DOHH2 (cell line): ENCODE measurements around the gene POFUT1.
"Not testable (repeated sequence)": the region's sequence is repeated elsewhere in the genome, so short reads cannot be mapped to it uniquely, and the experiment has no call there.

Experiments used
- H3F3A ChIP-seq: fragments of 200-600 bp; sonication (generic), shearing (Covaris generic); 2 replicates; pipeline ENCODE4 v1.6.0; 2016; ENCODE audit warnings: antibody characterized with exemption, mild to moderate bottlenecking; ENCODE audit not compliant: control insufficient read depth, insufficient read depth
- H3K27ac ChIP-seq: fragments of 200-600 bp; sonication (generic); 2 replicates; pipeline ENCODE4 v1.5.1; 2014; ENCODE audit warnings: low read depth, mild to moderate bottlenecking, low read length, moderate library complexity
- H3K27me3 ChIP-seq: fragments of 200-600 bp; sonication (generic); 2 replicates; pipeline ENCODE4 v1.6.1; 2014; ENCODE audit warnings: mild to moderate bottlenecking, low read length, mixed read lengths; ENCODE audit not compliant: control insufficient read depth
- H3K36me3 ChIP-seq: fragments of 200-600 bp; sonication (generic); 2 replicates; pipeline ENCODE4 v1.6.1; 2014; ENCODE audit warnings: mild to moderate bottlenecking, low read length, moderate library complexity, mixed read lengths; ENCODE audit not compliant: control insufficient read depth
- H3K4me1 ChIP-seq: fragments of 200-600 bp; sonication (generic); 2 replicates; pipeline ENCODE4 v1.6.1; 2014; ENCODE audit warnings: mild to moderate bottlenecking, low read length, mixed read lengths; ENCODE audit not compliant: control insufficient read depth
- H3K4me2 ChIP-seq: fragments of 200-600 bp; sonication (generic); 2 replicates; pipeline ENCODE4 v1.6.0; 2014; ENCODE audit warnings: mild to moderate bottlenecking, low read length, moderate library complexity
- H3K4me3 ChIP-seq: fragments of 200-600 bp; sonication (generic); 2 replicates; pipeline ENCODE4 v1.5.1; 2014; ENCODE audit warnings: mild to moderate bottlenecking, low read length, mixed read lengths
- H3K79me2 ChIP-seq: fragments of 200-600 bp; sonication (generic); 2 replicates; pipeline ENCODE4 v1.6.1; 2014; ENCODE audit warnings: mild to moderate bottlenecking, low read length, mixed read lengths; ENCODE audit not compliant: control insufficient read depth
- H3K9me2 ChIP-seq: fragments of 200-600 bp; sonication (generic); replicated peaks from 2 replicates; pipeline ENCODE4 v1.6.1; 2014; ENCODE audit warnings: mild to moderate bottlenecking, low read length, mixed read lengths; ENCODE audit not compliant: control insufficient read depth
- H3K9me3 ChIP-seq: fragments of 200-600 bp; sonication (generic); 2 replicates; pipeline ENCODE4 v1.6.1; 2014; ENCODE audit warnings: antibody characterized with exemption, low read length, mixed read lengths; ENCODE audit not compliant: control insufficient read depth, insufficient read depth
- H4K20me1 ChIP-seq: fragments of 200-600 bp; sonication (generic); 2 replicates; pipeline ENCODE4 v1.6.0; 2014; ENCODE audit warnings: low read depth, mild to moderate bottlenecking, antibody characterized with exemption, low read length, moderate library complexity; ENCODE audit not compliant: control insufficient read depth, insufficient read depth
- EZH2phosphoT487 ChIP-seq: fragments of 200-600 bp; sonication (generic); IDR thresholded peaks from 2 replicates; pipeline ENCODE4 v1.6.1; 2017; ENCODE audit warnings: borderline replicate concordance, mild to moderate bottlenecking, antibody characterized with exemption, low read length, moderate library complexity, mixed read lengths
- TF ChIP-seq, protein P1 (sequence below): fragments of 200-600 bp; sonication (generic); IDR thresholded peaks from one replicate; pipeline ENCODE4 v1.5.1; 2014; ENCODE audit warnings: antibody characterized with exemption, mild to moderate bottlenecking, low read depth, low read length; ENCODE audit not compliant: poor library complexity, severe bottlenecking

POFUT1 gene

GRCh38 chr20:32251470-32251869 lies 43.8 kb downstream of the POFUT1 start:
- no peaks in the 10 kb centered on the region for H4K20me1 ChIP-seq
- H3K9me2 ChIP-seq = no peaks in the 10 kb centered on the region
- H3K79me2 ChIP-seq = no peaks in the 10 kb centered on the region
- no peaks in the 10 kb centered on the region for H3F3A ChIP-seq
- H3K27me3 ChIP-seq = no peaks in the 10 kb centered on the region
- no peak overlapping the region for H3K27ac ChIP-seq
- no peak overlapping the region for H3K4me2 ChIP-seq
- peaks cover 11% of the 10 kb centered on the region for H3K4me1 ChIP-seq
- no peak overlapping the region for H3K4me3 ChIP-seq
- TF ChIP-seq EZH2phosphoT487 = no peak
- TF ChIP-seq, protein P1, sequence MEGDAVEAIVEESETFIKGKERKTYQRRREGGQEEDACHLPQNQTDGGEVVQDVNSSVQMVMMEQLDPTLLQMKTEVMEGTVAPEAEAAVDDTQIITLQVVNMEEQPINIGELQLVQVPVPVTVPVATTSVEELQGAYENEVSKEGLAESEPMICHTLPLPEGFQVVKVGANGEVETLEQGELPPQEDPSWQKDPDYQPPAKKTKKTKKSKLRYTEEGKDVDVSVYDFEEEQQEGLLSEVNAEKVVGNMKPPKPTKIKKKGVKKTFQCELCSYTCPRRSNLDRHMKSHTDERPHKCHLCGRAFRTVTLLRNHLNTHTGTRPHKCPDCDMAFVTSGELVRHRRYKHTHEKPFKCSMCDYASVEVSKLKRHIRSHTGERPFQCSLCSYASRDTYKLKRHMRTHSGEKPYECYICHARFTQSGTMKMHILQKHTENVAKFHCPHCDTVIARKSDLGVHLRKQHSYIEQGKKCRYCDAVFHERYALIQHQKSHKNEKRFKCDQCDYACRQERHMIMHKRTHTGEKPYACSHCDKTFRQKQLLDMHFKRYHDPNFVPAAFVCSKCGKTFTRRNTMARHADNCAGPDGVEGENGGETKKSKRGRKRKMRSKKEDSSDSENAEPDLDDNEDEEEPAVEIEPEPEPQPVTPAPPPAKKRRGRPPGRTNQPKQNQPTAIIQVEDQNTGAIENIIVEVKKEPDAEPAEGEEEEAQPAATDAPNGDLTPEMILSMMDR = no peak
- H3K36me3 ChIP-seq = no peaks in the 10 kb centered on the region
- H3K9me3 ChIP-seq = no peaks in the 10 kb centered on the region

DNA sequence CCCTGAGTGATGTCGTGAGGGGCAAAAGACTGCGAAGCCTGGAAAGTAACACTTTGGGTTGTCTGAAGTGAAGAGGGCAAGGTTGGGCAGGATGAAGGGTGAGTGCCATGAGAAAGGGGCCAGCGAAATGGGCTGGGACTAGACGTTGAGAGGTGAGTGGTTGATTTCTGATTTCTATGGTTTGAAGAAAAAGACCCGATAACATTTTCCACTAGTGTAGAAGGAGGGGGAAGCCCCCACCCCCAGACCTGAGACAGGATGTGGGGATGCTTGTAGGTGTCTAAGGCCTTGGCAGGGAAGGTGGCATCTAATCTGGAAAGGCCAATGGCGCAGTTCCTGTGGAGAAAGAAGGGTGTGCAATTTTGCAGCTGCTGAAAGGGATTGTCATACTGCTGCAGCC lies 44.5 kb downstream of the POFUT1 start:
- no peaks in the 10 kb centered on the region for H3K9me2 ChIP-seq
- H3K27ac ChIP-seq = no peak overlapping the region
- peaks cover 17% of the 10 kb centered on the region for H3K4me1 ChIP-seq
- no peak overlapping the region for H3K4me3 ChIP-seq
- no peaks in the 10 kb centered on the region for H3K9me3 ChIP-seq
- no peaks in the 10 kb centered on the region for H3K36me3 ChIP-seq
- no peaks in the 10 kb centered on the region for H3K27me3 ChIP-seq
- TF ChIP-seq, protein P1 = no peak
- TF ChIP-seq EZH2phosphoT487 = no peak
- no peak overlapping the region for H3K4me2 ChIP-seq
- no peaks in the 10 kb centered on the region for H3F3A ChIP-seq
- no peaks in the 10 kb centered on the region for H3K79me2 ChIP-seq
- no peaks in the 10 kb centered on the region for H4K20me1 ChIP-seq

- not testable (repeated sequence) for H3K9me2 ChIP-seq, H3K27me3 ChIP-seq, H3K9me3 ChIP-seq, H3K27ac ChIP-seq, H3K36me3 ChIP-seq, H3K4me2 ChIP-seq, H3K79me2 ChIP-seq, H3K4me3 ChIP-seq, H4K20me1 ChIP-seq, H3F3A ChIP-seq
- H3K4me1 ChIP-seq = peaks cover 51% of the 10 kb centered on the region
These were observed 53.3 kb downstream of the POFUT1 start for GRCh38 chr20:32260973-32261372.

- peaks cover 6% of the 10 kb centered on the region; the same call in 1 of the 2 replicates for H3F3A ChIP-seq
- TF ChIP-seq, protein P1 = no peak
- TF ChIP-seq EZH2phosphoT487 = no peak
- no peaks in the 10 kb centered on the region for H3K9me2 ChIP-seq
- H3K27ac ChIP-seq = no peak overlapping the region
- no peaks in the 10 kb centered on the region for H3K27me3 ChIP-seq
- H4K20me1 ChIP-seq = no peaks in the 10 kb centered on the region
- H3K4me2 ChIP-seq = no peak overlapping the region
- no peaks in the 10 kb centered on the region for H3K36me3 ChIP-seq
- H3K4me1 ChIP-seq = peaks cover 53% of the 10 kb centered on the region
- no peaks in the 10 kb centered on the region for H3K79me2 ChIP-seq
- H3K9me3 ChIP-seq = no peaks in the 10 kb centered on the region
- H3K4me3 ChIP-seq = no peak overlapping the region
These were observed 54.0 kb downstream of the POFUT1 start for GRCh38 chr20:32261644-32262043.
